Measurements from ENCODE around the gene LRRC1. TPM values are rescaled to one million over a fixed set of nuclear protein-coding genes. Genes with fewer than 3 reads are reported as not detected.
A peak's percentile ranks its signal among the peaks of the same experiment; 100 is the strongest.

Gene LRRC1
- total RNA-seq, 1 donor from 2014 or later: 14.3 TPM

DNA sequence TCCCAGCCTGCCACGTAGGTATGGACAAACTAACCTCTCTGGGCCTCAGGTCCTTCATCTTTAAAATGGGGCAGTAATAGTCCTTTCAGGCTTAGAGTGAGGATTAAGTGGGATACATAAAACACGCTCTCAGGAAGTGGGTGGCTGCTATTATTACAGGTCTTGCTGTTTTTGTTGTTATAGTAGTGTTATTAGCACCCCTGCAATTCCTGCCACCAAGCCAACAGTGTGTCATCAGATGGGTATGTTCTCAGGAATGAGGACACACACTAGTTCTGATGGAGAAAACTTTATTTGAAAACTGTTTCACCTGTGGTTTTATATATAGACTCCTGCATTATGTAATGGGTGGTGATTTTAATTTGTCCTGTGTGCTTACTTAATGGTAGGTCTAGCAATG lies 131.7 kb downstream of the LRRC1 start:
- Histone ChIP-seq H4K20me1 (ENCODE audit: insufficient read depth, low read length) (no peaks in the 10 kb centered on the region), H3K36me3 (ENCODE audit: insufficient read depth, low read length) (no peaks in the 10 kb centered on the region), H3K79me2 (ENCODE audit: insufficient read depth, low read length) (no peaks in the 10 kb centered on the region), H3K27ac (ENCODE audit: low read depth, low read length) (no peak overlapping the region), H3K4me2 (ENCODE audit: low read length) (peak overlapping the region; percentile 44), H3K9me3 (ENCODE audit: insufficient read depth, low read depth, low read length) (no peaks in the 10 kb centered on the region), H3K4me3 (ENCODE audit: insufficient read depth, low read depth, low read length) (no peak overlapping the region), H3K9ac (ENCODE audit: low read length) (no peak overlapping the region), H3K4me1 (ENCODE audit: insufficient read depth, low read length) (peaks cover 16% of the 10 kb centered on the region), H3K27me3 (ENCODE audit: insufficient read depth, low read length) (no peaks in the 10 kb centered on the region), H2AFZ (ENCODE audit: low read depth, low read length) (no peak overlapping the region)
- H3K36me3 Mint-ChIP-seq (ENCODE audit: low read depth, unreplicated experiment): peaks cover 8% of the 10 kb centered on the region
- no peak overlapping the region for H3K4me3 Mint-ChIP-seq (ENCODE audit: unreplicated experiment)
- DNase-seq (ENCODE audit: low read depth): peak; percentile 72
- H3K27ac Mint-ChIP-seq (ENCODE audit: unreplicated experiment): peak overlapping the region; percentile 70
- TF ChIP-seq EZH2 (IDR thresholded peaks at IDR 0.05; ENCODE audit: insufficient read depth, low read length): no peak
- TF ChIP-seq, protein P1, sequence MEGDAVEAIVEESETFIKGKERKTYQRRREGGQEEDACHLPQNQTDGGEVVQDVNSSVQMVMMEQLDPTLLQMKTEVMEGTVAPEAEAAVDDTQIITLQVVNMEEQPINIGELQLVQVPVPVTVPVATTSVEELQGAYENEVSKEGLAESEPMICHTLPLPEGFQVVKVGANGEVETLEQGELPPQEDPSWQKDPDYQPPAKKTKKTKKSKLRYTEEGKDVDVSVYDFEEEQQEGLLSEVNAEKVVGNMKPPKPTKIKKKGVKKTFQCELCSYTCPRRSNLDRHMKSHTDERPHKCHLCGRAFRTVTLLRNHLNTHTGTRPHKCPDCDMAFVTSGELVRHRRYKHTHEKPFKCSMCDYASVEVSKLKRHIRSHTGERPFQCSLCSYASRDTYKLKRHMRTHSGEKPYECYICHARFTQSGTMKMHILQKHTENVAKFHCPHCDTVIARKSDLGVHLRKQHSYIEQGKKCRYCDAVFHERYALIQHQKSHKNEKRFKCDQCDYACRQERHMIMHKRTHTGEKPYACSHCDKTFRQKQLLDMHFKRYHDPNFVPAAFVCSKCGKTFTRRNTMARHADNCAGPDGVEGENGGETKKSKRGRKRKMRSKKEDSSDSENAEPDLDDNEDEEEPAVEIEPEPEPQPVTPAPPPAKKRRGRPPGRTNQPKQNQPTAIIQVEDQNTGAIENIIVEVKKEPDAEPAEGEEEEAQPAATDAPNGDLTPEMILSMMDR (IDR thresholded peaks at IDR 0.05; ENCODE audit: insufficient read depth, low read depth, low read length): no peak
- H3K9me3 Mint-ChIP-seq (ENCODE audit: unreplicated experiment): peaks cover 8% of the 10 kb centered on the region
- peak; percentile 32 for FAIRE-seq
- H3K27me3 Mint-ChIP-seq (ENCODE audit: low read depth, unreplicated experiment): no peaks in the 10 kb centered on the region
- peaks cover 20% of the 10 kb centered on the region for H3K4me1 Mint-ChIP-seq (ENCODE audit: low read depth, unreplicated experiment)

- Histone ChIP-seq H3K4me3 (ENCODE audit: insufficient read depth, low read depth, low read length) (no peak overlapping the region), H2AFZ (ENCODE audit: low read depth, low read length) (no peak overlapping the region), H3K9me3 (ENCODE audit: insufficient read depth, low read depth, low read length) (no peaks in the 10 kb centered on the region), H3K9ac (ENCODE audit: low read length) (no peak overlapping the region), H3K4me1 (ENCODE audit: insufficient read depth, low read length) (peaks cover 11% of the 10 kb centered on the region), H3K36me3 (ENCODE audit: insufficient read depth, low read length) (no peaks in the 10 kb centered on the region), H3K27me3 (ENCODE audit: insufficient read depth, low read length) (no peaks in the 10 kb centered on the region), H3K4me2 (ENCODE audit: low read length) (no peak overlapping the region), H3K79me2 (ENCODE audit: insufficient read depth, low read length) (no peaks in the 10 kb centered on the region), H4K20me1 (ENCODE audit: insufficient read depth, low read length) (no peaks in the 10 kb centered on the region), H3K27ac (ENCODE audit: low read depth, low read length) (no peak overlapping the region)
- Mint-ChIP-seq H3K27me3 (ENCODE audit: low read depth, unreplicated experiment) (no peaks in the 10 kb centered on the region), H3K9me3 (ENCODE audit: unreplicated experiment) (peaks cover 8% of the 10 kb centered on the region), H3K36me3 (ENCODE audit: low read depth, unreplicated experiment) (peaks cover 6% of the 10 kb centered on the region), H3K4me1 (ENCODE audit: low read depth, unreplicated experiment) (peaks cover 13% of the 10 kb centered on the region), H3K27ac (ENCODE audit: unreplicated experiment) (no peak overlapping the region), H3K4me3 (ENCODE audit: unreplicated experiment) (no peak overlapping the region)
- FAIRE-seq (no peak), DNase-seq (ENCODE audit: low read depth) (no peak)
- TF ChIP-seq, protein P1 (IDR thresholded peaks at IDR 0.05; ENCODE audit: insufficient read depth, low read depth, low read length): no peak
- no peak for TF ChIP-seq EZH2 (IDR thresholded peaks at IDR 0.05; ENCODE audit: insufficient read depth, low read length)
Observed at GRCh38 chr6:53928641-53929040, 133.8 kb downstream of the LRRC1 start.

DNA sequence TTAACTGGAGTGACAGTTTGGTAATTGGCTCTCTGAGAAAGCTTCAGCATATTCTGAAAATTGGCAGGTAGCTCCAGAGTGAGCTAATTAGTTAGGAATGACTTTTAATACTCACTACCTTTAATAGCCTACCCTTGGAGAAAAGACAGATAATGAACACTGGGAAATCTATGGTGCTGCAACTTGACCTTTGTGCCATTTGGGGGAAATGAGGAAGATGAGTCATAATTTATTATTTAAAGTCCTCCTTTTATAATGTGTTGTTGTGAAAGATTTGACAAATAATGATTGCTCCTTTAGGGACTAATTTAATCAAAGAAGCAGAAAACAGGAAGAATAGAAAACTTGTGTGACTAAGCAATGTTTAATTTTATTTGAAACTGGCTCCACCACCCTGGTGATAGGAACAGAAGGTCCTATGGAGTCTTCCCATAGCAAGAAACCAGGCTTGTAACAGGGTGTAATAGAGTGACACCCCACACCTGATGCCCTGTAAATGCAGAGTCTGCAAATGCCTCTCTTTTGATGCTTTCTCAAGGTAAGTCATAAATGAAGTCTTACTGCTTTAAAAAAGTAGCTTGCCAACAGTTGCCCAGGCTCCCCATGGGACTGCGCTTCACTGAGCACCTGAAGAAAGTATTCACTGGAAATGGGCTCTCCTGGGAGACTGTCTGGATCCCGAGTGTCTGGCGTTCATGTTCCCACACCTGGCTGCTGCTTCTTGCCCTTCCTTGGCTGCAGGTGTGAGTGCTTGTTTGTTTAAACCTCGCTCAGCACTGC lies 134.4 kb downstream of the LRRC1 start:
- no peaks in the 10 kb centered on the region for H3K9me3 ChIP-seq (ENCODE audit: insufficient read depth, low read depth, low read length)
- no peak overlapping the region for H3K4me3 Mint-ChIP-seq (ENCODE audit: unreplicated experiment)
- H3K27me3 Mint-ChIP-seq (ENCODE audit: low read depth, unreplicated experiment): no peaks in the 10 kb centered on the region
- no peak for TF ChIP-seq EZH2 (IDR thresholded peaks at IDR 0.05; ENCODE audit: insufficient read depth, low read length)
- TF ChIP-seq, protein P1 (IDR thresholded peaks at IDR 0.05; ENCODE audit: insufficient read depth, low read depth, low read length): no peak
- H3K36me3 Mint-ChIP-seq (ENCODE audit: low read depth, unreplicated experiment): peaks cover 6% of the 10 kb centered on the region
- H3K79me2 ChIP-seq (ENCODE audit: insufficient read depth, low read length): no peaks in the 10 kb centered on the region
- H3K4me1 ChIP-seq (ENCODE audit: insufficient read depth, low read length): peaks cover 11% of the 10 kb centered on the region
- H3K27me3 ChIP-seq (ENCODE audit: insufficient read depth, low read length): no peaks in the 10 kb centered on the region
- H3K4me2 ChIP-seq (ENCODE audit: low read length): no peak overlapping the region
- FAIRE-seq (no peak), DNase-seq (ENCODE audit: low read depth) (peak; percentile 68)
- H4K20me1 ChIP-seq (ENCODE audit: insufficient read depth, low read length): no peaks in the 10 kb centered on the region
- peaks cover 8% of the 10 kb centered on the region for H3K9me3 Mint-ChIP-seq (ENCODE audit: unreplicated experiment)
- no peak overlapping the region for H3K9ac ChIP-seq (ENCODE audit: low read length)
- H3K4me3 ChIP-seq (ENCODE audit: insufficient read depth, low read depth, low read length): no peak overlapping the region
- no peak overlapping the region for H3K27ac ChIP-seq (ENCODE audit: low read depth, low read length)
- peaks cover 13% of the 10 kb centered on the region for H3K4me1 Mint-ChIP-seq (ENCODE audit: low read depth, unreplicated experiment)
- no peak overlapping the region for H2AFZ ChIP-seq (ENCODE audit: low read depth, low read length)
- no peaks in the 10 kb centered on the region for H3K36me3 ChIP-seq (ENCODE audit: insufficient read depth, low read length)
- H3K27ac Mint-ChIP-seq (ENCODE audit: unreplicated experiment): no peak overlapping the region

Data from astrocyte (in vitro differentiated cells and primary cell).